ENCODE measurements around the gene IVNS1ABP. TPM values are rescaled to one million over a fixed set of nuclear protein-coding genes. Genes with fewer than 3 reads are reported as not detected.

Gene IVNS1ABP
- total and polyA plus RNA-seq, 9 of the 15 experiments (the other 6 are each of a cell fraction or from before 2014, with no cell fraction given), result 30.6 to 126 (median 77.7) TPM

DNA sequence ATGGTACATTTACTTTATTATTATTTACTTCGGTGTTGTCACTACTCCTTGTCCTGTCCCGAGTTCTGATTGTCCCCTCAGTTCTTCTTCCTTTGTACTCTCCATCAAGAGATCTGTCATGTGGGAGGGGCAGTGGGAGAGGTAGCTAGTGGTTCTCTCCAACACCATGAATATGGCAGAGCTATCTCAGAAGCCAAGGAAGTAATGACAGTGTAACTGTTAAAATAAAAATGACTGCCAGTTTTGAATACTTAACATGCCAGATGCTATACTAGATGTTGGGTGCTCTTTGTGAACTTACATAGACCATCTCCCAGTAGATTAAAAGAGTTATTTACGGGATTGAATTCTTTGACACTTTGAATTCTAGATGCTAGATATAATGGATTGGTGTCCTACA is 28.6 kb downstream of the IVNS1ABP start:
- Histone ChIP-seq H3K4me1 (replicated peaks in 1 of 2; ENCODE audit: control insufficient read depth in 2 of 2, insufficient read depth in 2 of 2, low read length in 2 of 2) (peaks cover 13 to 50% of the 10 kb centered on the region in 2 experiments; a peak in 3 of 5 replicates), H3K9me3 (replicated peaks; ENCODE audit: control insufficient read depth, insufficient read depth, low read depth, low read length) (peaks cover 7% of the 10 kb centered on the region), H3K9me1 (ENCODE audit: control insufficient read depth, insufficient read depth, low read length) (no peaks in the 10 kb centered on the region), H4K20me1 (replicated peaks; ENCODE audit: control insufficient read depth, insufficient read depth, low read length) (no peaks in the 10 kb centered on the region), H3K9ac (ENCODE audit: insufficient read depth in 1 of 2, low read depth in 2 of 2, low read length in 2 of 2) (no peak overlapping the region), H3K79me2 (ENCODE audit: control insufficient read depth, insufficient read depth, low read length) (no peaks in the 10 kb centered on the region), H3K27ac (ENCODE audit: extremely low read depth, low read depth, low read length) (no peak overlapping the region), H3K4me2 (ENCODE audit: insufficient read depth, low read length) (no peak overlapping the region; the same call in 1 of the 2 replicates), H3K4me3 (no peak overlapping the region), H2AFZ (ENCODE audit: low read depth, low read length) (0 out of 2 replicates have a peak overlapping the region, but pooled peaks have one; percentile 23), H3K27me3 (ENCODE audit: control insufficient read depth in 2 of 2, insufficient read depth in 2 of 2, low read length in 2 of 2) (no peaks in the 10 kb centered on the region), H3K36me3 (ENCODE audit: control insufficient read depth, insufficient read depth, low read length) (peaks cover 5% of the 10 kb centered on the region; the same call in 2 of the 3 replicates)
- TF ChIP-seq NR2C1 (IDR thresholded peaks at IDR 0.05) (no peak), NR2C1 (tag; IDR thresholded peaks at IDR 0.05) (no peak)
- TF ChIP-seq, protein P1, sequence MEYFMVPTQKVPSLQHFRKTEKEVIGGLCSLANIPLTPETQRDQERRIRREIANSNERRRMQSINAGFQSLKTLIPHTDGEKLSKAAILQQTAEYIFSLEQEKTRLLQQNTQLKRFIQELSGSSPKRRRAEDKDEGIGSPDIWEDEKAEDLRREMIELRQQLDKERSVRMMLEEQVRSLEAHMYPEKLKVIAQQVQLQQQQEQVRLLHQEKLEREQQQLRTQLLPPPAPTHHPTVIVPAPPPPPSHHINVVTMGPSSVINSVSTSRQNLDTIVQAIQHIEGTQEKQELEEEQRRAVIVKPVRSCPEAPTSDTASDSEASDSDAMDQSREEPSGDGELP (CRISPR knock-in tag; IDR thresholded peaks at IDR 0.05; ENCODE audit: borderline replicate concordance), result no peak
- intact Hi-C loops (cut with micrococcal nuclease) (no loop called here), in situ Hi-C loops (cut with MboI) (no loop called here)
- BruUV-seq (replicated peaks), result no TSS peak
- FAIRE-seq (peak; percentile 19), DNase-seq (ENCODE audit: extremely low read depth in 1 of 4, low spot score in 3 of 4) (peak in 2 of 4 experiments; percentile 16 to 38), ATAC-seq (no peak)
- POLR2A ChIA-PET, result interaction anchor here (0.6 to 1.2 kb wide), 3 partner anchors 13 to 60 kb away, joined by 3 read pairs; partner anchors contain the start of gene IVNS1ABP
- WGBS (ENCODE audit: insufficient coverage, low coverage, missing lambda C conversion rate), result 67% methylated on average over 3 of the region's 3 CpGs
- CTCF ChIA-PET (ENCODE audit: low intra/inter-chr PET ratio), result no interaction called here

DNA sequence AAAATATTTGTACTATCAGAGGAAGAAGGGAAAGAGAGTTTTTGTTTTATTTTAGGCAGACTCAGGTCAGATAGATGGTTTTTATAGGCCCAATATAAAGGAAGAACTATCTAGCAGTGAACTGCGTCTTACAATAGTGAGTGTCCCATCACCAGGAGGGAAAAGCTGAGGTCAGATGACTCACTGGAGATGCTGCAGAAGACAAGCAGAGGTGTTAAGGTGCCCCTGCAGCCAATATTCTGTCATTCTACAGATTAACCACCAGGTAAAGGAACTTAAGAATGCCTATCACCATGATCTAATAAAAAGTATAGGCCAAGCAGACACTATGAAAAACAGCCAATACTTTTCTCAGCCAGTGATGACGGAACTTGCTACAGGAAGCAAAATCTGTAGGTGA is 29.6 kb downstream of the IVNS1ABP start:
- peaks cover 9 to 49% of the 10 kb centered on the region in 2 experiments; a peak in 3 of 5 replicates for H3K4me1 ChIP-seq (replicated peaks in 1 of 2; ENCODE audit: control insufficient read depth in 2 of 2, insufficient read depth in 2 of 2, low read length in 2 of 2)
- CTCF ChIA-PET (ENCODE audit: low intra/inter-chr PET ratio), result no interaction called here
- no peak overlapping the region for H2AFZ ChIP-seq (ENCODE audit: low read depth, low read length)
- H4K20me1 ChIP-seq (replicated peaks; ENCODE audit: control insufficient read depth, insufficient read depth, low read length), result no peaks in the 10 kb centered on the region
- DNase-seq (ENCODE audit: extremely low read depth in 1 of 4, low spot score in 3 of 4) (peak in 2 of 4 experiments; percentile 34 to 36), ATAC-seq (no peak), FAIRE-seq (no peak)
- H3K27me3 ChIP-seq (ENCODE audit: control insufficient read depth in 2 of 2, insufficient read depth in 2 of 2, low read length in 2 of 2), result no peaks in the 10 kb centered on the region
- H3K4me2 ChIP-seq (ENCODE audit: insufficient read depth, low read length), result no peak overlapping the region
- no TSS peak for BruUV-seq (replicated peaks)
- H3K79me2 ChIP-seq (ENCODE audit: control insufficient read depth, insufficient read depth, low read length), result no peaks in the 10 kb centered on the region
- intact Hi-C loops (cut with micrococcal nuclease) (no loop called here), in situ Hi-C loops (cut with MboI) (no loop called here)
- no peak overlapping the region for H3K27ac ChIP-seq (ENCODE audit: extremely low read depth, low read depth, low read length)
- POLR2A ChIA-PET, result no interaction called here
- H3K36me3 ChIP-seq (ENCODE audit: control insufficient read depth, insufficient read depth, low read length), result peaks cover 8% of the 10 kb centered on the region; the same call in 2 of the 3 replicates
- WGBS (ENCODE audit: insufficient coverage, low coverage, missing lambda C conversion rate), result 92% methylated on average over 2 of the region's 2 CpGs
- no peak overlapping the region for H3K9ac ChIP-seq (ENCODE audit: insufficient read depth in 1 of 2, low read depth in 2 of 2, low read length in 2 of 2)
- no peak overlapping the region for H3K4me3 ChIP-seq
- TF ChIP-seq CC2D1A (IDR thresholded peaks at IDR 0.05) (no peak), DACH1 (IDR thresholded peaks at IDR 0.05; ENCODE audit: partially characterized antibody) (peak; percentile 35), PHB2 (IDR thresholded peaks at IDR 0.05; ENCODE audit: low read depth) (no peak), FOSL1 (tag; conservative IDR thresholded peaks at IDR 0.05) (peak; percentile 45; the same call in 1 of the 2 replicates), MYNN (IDR thresholded peaks at IDR 0.05) (no peak), MYNN (CRISPR knock-in tag; IDR thresholded peaks at IDR 0.05) (no peak)
- TF ChIP-seq, protein P2, sequence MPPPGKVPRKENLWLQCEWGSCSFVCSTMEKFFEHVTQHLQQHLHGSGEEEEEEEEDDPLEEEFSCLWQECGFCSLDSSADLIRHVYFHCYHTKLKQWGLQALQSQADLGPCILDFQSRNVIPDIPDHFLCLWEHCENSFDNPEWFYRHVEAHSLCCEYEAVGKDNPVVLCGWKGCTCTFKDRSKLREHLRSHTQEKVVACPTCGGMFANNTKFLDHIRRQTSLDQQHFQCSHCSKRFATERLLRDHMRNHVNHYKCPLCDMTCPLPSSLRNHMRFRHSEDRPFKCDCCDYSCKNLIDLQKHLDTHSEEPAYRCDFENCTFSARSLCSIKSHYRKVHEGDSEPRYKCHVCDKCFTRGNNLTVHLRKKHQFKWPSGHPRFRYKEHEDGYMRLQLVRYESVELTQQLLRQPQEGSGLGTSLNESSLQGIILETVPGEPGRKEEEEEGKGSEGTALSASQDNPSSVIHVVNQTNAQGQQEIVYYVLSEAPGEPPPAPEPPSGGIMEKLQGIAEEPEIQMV (tag; conservative IDR thresholded peaks at IDR 0.05; ENCODE audit: low read depth), result no peak
- peaks cover 14% of the 10 kb centered on the region for H3K9me3 ChIP-seq (replicated peaks; ENCODE audit: control insufficient read depth, insufficient read depth, low read depth, low read length)
- H3K9me1 ChIP-seq (ENCODE audit: control insufficient read depth, insufficient read depth, low read length), result no peaks in the 10 kb centered on the region
